Thyroid gland (tissue), 4 donors: ENCODE measurements around the gene DNAH14. TPM values are rescaled to one million over a fixed set of nuclear protein-coding genes. Genes with fewer than 3 reads are reported as not detected.
A peak's percentile ranks its signal among the peaks of the same experiment; 100 is the strongest.

Source experiments
- DNase-seq, 2 donors: peaks; one replicate each; pipeline ENCODE4 v3.0.0-alpha.2; 2019
- H3K27ac ChIP-seq, 3 donors: fragments of 200-600 bp; sonication (generic); 1 replicate in 2 of 3; 2 replicates in 1 of 3; pipeline ENCODE4 v1.5.1; 2016 to 2019; ENCODE audit warnings: mild to moderate bottlenecking in 1 of 3, moderate library complexity in 1 of 3
- H3K27me3 ChIP-seq: fragments of 200-600 bp; sonication (generic); one replicate; pipeline ENCODE4 v1.5.1; 2019
- H3K36me3 ChIP-seq, 2 donors: fragments of 200-600 bp; sonication (generic); one replicate each; pipeline ENCODE4 v1.5.1; 2016 to 2019
- H3K4me1 ChIP-seq, 2 donors: fragments of 200-600 bp; sonication (generic); one replicate each; pipeline ENCODE4 v1.5.1; 2017 to 2019
- H3K4me3 ChIP-seq, 3 donors: fragments of 200-600 bp; sonication (generic); replicated peaks in 1 of 3; 1 replicate in 2 of 3; 2 replicates in 1 of 3; pipeline ENCODE4 v1.5.1; 2016; ENCODE audit warnings: mild to moderate bottlenecking in 1 of 3
- H3K9me3 ChIP-seq: fragments of 200-600 bp; sonication (generic); one replicate; pipeline ENCODE4 v1.5.1; 2017
- POLR2A ChIP-seq, 2 donors: fragments of 450-650 bp; IDR thresholded peaks; one replicate each; pipeline ENCODE4 v1.6.1; 2017; ENCODE audit warnings: antibody characterized with exemption in 2 of 2, mild to moderate bottlenecking in 2 of 2, moderate library complexity in 1 of 2
- WGBS, 2 donors: methylation state at CpG; one replicate each; pipeline ENCODE4 v1.1.5; 2017; 5-methylcytosine and 5-hydroxymethylcytosine counted together
- intact Hi-C: fragments of 100-400 bp; cut with DNase I; formaldehyde crosslinking; loops from one replicate; pipeline ENCODE4 v1.15.1; 2023
- total RNA-seq, 4 donors: library from RNA; depleted of rRNA; stranded (reverse); fragments of >200 nt; gene quantifications; one replicate each; pipeline ENCODE4 v1.2.3, GENCODE V29; 2016
- TF ChIP-seq, protein P1 (sequence below), 6 experiments: fragments of 200-600 bp in 3 of 6; fragments of 450-650 bp in 3 of 6; sonication (generic) in 3 of 6; IDR thresholded peaks; one replicate each; pipeline ENCODE4 v1.5.1; 2016 to 2019; ENCODE audit warnings: antibody characterized with exemption in 6 of 6, mild to moderate bottlenecking in 2 of 6, inconsistent platforms in 1 of 6, moderate library complexity in 1 of 6

Gene DNAH14
- total RNA-seq, 4 donors from 2014 or later = 60.5 to 75.9 (median 69.2) TPM

DNA sequence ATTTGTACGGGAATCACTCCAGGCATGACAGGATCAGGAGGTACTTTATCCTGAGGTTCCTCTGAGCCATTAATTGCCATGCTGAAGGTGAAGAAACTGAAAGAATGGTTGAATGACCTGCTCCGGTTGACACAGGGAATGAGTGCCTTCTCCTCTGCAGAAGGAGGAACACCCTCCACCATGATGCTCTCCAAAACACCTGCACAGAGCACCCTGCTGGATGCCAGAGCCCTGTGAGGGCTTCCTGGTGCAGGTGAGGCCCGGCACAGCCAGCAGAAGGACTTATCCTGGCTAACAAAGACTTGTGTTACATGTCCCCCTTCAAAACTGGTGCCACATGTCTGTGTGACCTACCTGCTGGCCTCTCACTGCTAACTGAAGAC is 512.6 kb downstream of the DNAH14 start:
- Histone ChIP-seq H3K9me3 (no peaks in the 10 kb centered on the region), H3K4me3 (no peak overlapping the region), H3K36me3 (no peaks in the 10 kb centered on the region), H3K27ac (peak overlapping the region in 1 of 3 donors; percentile 29), H3K27me3 (no peaks in the 10 kb centered on the region), H3K4me1 (peaks cover 21 to 42% of the 10 kb centered on the region in 2 donors)
- TF ChIP-seq, protein P1, sequence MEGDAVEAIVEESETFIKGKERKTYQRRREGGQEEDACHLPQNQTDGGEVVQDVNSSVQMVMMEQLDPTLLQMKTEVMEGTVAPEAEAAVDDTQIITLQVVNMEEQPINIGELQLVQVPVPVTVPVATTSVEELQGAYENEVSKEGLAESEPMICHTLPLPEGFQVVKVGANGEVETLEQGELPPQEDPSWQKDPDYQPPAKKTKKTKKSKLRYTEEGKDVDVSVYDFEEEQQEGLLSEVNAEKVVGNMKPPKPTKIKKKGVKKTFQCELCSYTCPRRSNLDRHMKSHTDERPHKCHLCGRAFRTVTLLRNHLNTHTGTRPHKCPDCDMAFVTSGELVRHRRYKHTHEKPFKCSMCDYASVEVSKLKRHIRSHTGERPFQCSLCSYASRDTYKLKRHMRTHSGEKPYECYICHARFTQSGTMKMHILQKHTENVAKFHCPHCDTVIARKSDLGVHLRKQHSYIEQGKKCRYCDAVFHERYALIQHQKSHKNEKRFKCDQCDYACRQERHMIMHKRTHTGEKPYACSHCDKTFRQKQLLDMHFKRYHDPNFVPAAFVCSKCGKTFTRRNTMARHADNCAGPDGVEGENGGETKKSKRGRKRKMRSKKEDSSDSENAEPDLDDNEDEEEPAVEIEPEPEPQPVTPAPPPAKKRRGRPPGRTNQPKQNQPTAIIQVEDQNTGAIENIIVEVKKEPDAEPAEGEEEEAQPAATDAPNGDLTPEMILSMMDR (IDR thresholded peaks at IDR 0.05) = no peak
- no peak for TF ChIP-seq POLR2A (IDR thresholded peaks at IDR 0.05)
- no peak for DNase-seq
- intact Hi-C loops = no loop called here
- 53 to 55% methylated on average over 2 to 3 of the region's 3 CpGs for WGBS, 2 donors

DNA sequence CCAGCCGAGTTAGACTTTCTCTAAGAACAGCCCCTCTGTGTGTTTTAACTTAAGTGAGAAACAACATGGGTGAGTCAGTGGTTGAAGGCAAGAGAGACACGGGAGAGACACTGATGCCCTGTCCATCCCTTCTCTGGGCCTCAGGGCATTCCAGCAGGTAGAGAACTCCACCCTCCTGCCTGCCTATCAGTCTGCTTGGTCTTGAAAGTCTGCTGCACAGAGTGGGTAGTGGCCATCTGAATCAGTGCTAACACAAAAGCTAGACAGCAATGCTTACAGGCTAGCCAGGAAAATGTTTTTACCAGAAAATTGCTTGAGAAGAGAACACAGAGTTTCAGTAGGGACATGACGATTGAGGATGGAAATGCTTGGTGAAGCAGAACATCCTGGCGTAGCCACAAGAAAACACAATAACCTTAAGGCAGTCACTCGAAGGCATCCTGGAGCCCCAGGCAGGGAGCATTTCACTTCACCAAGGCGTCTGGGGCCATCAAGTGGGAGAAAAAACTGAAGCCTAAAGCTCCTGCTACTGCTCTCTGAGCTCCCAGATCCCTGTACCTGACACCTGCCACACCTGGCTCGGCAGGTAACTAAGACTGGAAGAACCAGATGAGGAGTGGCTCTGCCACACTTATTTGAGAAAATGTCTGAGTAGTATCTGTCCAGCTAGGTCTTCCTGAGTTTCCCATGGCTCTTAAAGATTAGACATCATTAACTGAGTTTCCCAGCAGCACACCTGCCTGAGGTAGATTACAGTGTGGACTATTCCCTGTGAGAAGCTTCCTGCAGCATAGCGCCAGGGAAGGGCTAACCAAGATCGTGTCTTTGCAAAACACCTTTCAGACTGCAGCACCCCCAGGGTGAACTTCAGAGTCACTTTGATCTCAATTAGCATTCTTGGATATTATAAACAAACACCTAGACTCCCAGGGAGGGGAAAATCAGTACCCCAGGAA is 516.4 kb downstream of the DNAH14 start:
- H3K27ac ChIP-seq = peak overlapping the region; percentile 1 to 75 (median 63)
- no peak overlapping the region for H3K4me3 ChIP-seq
- peak; percentile 49 to 65 for DNase-seq
- TF ChIP-seq POLR2A (IDR thresholded peaks at IDR 0.05) = no peak
- TF ChIP-seq, protein P1 (IDR thresholded peaks at IDR 0.05) = no peak
- H3K27me3 ChIP-seq = no peaks in the 10 kb centered on the region
- H3K36me3 ChIP-seq = no peaks in the 10 kb centered on the region
- intact Hi-C loops = no loop called here
- H3K9me3 ChIP-seq = no peaks in the 10 kb centered on the region
- 36 to 51% methylated on average over 9 of the region's 9 CpGs for WGBS, 2 donors
- H3K4me1 ChIP-seq = peaks cover 24 to 54% of the 10 kb centered on the region in 2 donors

DNA sequence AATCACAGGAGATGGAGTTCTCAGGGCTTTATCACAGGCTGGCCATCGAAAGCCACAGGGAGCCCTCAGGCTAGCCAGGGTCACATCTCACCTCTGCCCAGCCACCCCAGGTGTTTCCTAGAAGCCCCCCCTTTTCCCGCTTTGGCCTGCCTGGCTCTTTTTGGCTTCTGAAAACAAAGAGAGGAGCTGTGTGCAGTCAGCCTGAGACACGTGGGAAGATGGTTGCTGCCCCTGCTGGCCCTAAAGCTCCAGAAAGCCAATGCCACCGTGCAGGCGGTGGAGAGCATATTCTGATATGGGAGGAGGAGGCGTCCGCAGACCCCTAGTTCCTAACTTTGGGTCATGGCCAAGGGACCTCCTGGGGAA is 517.1 kb downstream of the DNAH14 start:
- WGBS, 2 donors = 42 to 49% methylated on average over 4 to 7 of the region's 7 CpGs
- DNase-seq = no peak
- intact Hi-C loops = no loop called here
- Histone ChIP-seq H3K36me3 (no peaks in the 10 kb centered on the region), H3K27me3 (no peaks in the 10 kb centered on the region), H3K4me1 (peaks cover 24 to 54% of the 10 kb centered on the region in 2 donors), H3K4me3 (no peak overlapping the region), H3K9me3 (no peaks in the 10 kb centered on the region), H3K27ac (peak overlapping the region in 2 of 3 donors; percentile 63 to 75)
- TF ChIP-seq, protein P1 (IDR thresholded peaks at IDR 0.05) = no peak
- no peak for TF ChIP-seq POLR2A (IDR thresholded peaks at IDR 0.05)

DNA sequence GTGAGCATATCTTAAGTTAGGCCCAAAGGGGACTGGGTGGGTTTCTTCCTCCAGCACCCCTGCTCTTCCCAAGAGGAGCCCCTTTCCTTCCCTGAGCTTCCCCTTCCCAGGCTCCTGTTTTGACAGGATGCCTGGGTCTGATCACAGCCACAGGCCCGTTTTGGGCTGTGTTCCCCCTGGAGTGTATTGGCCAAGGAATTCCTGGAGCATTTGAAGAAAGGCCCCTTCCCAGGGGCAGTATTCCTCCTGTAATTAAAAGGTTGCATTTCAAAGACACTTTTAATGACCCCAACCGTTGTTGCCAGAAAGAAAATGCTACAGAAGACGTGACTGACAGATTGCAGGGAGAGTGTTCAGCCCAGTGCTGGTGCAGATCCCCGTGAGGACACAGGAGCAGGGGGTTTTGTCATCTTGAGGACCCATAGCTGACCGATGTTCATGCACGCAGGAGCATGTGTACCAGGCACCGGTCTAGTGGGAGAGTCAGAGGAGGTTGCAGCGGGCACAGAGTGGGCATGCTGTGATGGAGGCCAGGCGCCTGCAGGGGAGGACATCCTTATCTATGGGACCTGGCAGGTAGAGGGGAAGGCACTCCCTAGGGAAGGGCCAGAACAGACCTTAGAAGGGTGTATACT is 517.6 kb downstream of the DNAH14 start:
- TF ChIP-seq, protein P1 (IDR thresholded peaks at IDR 0.05) = no peak
- no peak for TF ChIP-seq POLR2A (IDR thresholded peaks at IDR 0.05)
- Histone ChIP-seq H3K4me1 (peaks cover 24 to 51% of the 10 kb centered on the region in 2 donors), H3K9me3 (no peaks in the 10 kb centered on the region), H3K4me3 (no peak overlapping the region), H3K27me3 (no peaks in the 10 kb centered on the region), H3K27ac (no peak overlapping the region), H3K36me3 (no peaks in the 10 kb centered on the region)
- 75 to 76% methylated on average over 8 to 9 of the region's 9 CpGs for WGBS, 2 donors
- intact Hi-C loops = no loop called here
- no peak for DNase-seq

DNA sequence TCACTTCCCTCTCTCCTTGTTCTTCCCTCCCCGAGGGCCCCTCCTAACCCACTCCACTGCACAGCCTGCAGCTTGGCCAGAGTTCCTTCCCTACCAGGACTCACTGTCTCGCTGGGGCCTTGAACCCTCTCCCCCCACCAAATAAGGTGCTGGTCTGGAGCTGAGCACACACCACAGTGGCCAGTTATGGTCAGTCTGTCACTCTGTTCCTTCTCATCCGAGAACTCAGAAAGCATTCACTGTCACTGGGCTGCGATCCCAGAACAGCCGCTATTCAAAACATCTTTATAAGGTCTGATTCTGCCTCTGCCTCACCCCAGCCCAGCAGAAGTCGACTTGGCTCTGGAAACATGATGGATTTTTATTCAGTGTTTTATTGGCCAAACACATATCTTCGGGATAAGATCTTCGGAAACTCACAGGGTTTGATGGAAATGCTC is 518.2 kb downstream of the DNAH14 start:
- WGBS, 2 donors = 37 to 56% methylated on average over 8 of the region's 8 CpGs
- no peaks in the 10 kb centered on the region for H3K9me3 ChIP-seq
- DNase-seq = peak in 1 of 2 donors; percentile 42
- H3K36me3 ChIP-seq = no peaks in the 10 kb centered on the region
- H3K27me3 ChIP-seq = no peaks in the 10 kb centered on the region
- H3K4me3 ChIP-seq = no peak overlapping the region
- H3K4me1 ChIP-seq = peaks cover 24 to 48% of the 10 kb centered on the region in 2 donors
- H3K27ac ChIP-seq = no peak overlapping the region
- intact Hi-C loops = no loop called here
- no peak for TF ChIP-seq POLR2A (IDR thresholded peaks at IDR 0.05)
- TF ChIP-seq, protein P1 (IDR thresholded peaks at IDR 0.05) = no peak
